Measurements from ENCODE around the gene KCNMB3.

- TF ChIP-seq CTCF (IDR thresholded peaks at IDR 0.05; ENCODE audit: low read length) (no peak), EZH2 (optimal IDR thresholded peaks at IDR 0.05; ENCODE audit: low read depth, low read length) (no peak), EZH2phosphoT487 (IDR thresholded peaks at IDR 0.05; ENCODE audit: low read length) (no peak)
Measured at GRCh38 chr3:179260949-179261765, 10.2 kb upstream of the KCNMB3 start.
